H9 (cell line): ENCODE measurements around the gene RAB3C. TPM values are rescaled to one million over a fixed set of nuclear protein-coding genes. Genes with fewer than 3 reads are reported as not detected.

Experiments used
- DNase-seq: peaks from one replicate; pipeline ENCODE4 v3.0.0-alpha.2; 2017
- H2AFZ ChIP-seq: one replicate; pipeline ENCODE4 v1.6.1; 2013; ENCODE audit warnings: mild to moderate bottlenecking, low read length, control low read depth, moderate library complexity
- H2AK5ac ChIP-seq: 2 replicates; pipeline ENCODE4 v1.6.1; 2013; ENCODE audit warnings: low read length, control low read depth, mixed read lengths; ENCODE audit not compliant: insufficient read length
- H2BK120ac ChIP-seq: one replicate; pipeline ENCODE4 v1.6.1; 2013; ENCODE audit warnings: low read depth, mild to moderate bottlenecking, low read length, control low read depth, inconsistent platforms; ENCODE audit not compliant: poor library complexity, severe bottlenecking
- H2BK12ac ChIP-seq: 2 replicates; pipeline ENCODE4 v1.6.1; 2013; ENCODE audit warnings: low read length, control low read depth, mixed read lengths, low read depth; ENCODE audit not compliant: insufficient read length
- H2BK15ac ChIP-seq: 2 replicates; pipeline ENCODE4 v1.6.1; 2013; ENCODE audit warnings: low read depth, low read length, control low read depth
- H2BK20ac ChIP-seq: one replicate; pipeline ENCODE4 v1.6.1; 2013; ENCODE audit warnings: low read depth, mild to moderate bottlenecking, low read length, control low read depth, inconsistent platforms; ENCODE audit not compliant: poor library complexity, severe bottlenecking
- H2BK5ac ChIP-seq: 2 replicates; pipeline ENCODE4 v1.6.1; 2013; ENCODE audit warnings: low read length, control low read depth, mixed read lengths; ENCODE audit not compliant: insufficient read length
- H3K14ac ChIP-seq: 2 replicates; pipeline ENCODE4 v1.6.1; 2013; ENCODE audit warnings: low read length, control low read depth; ENCODE audit not compliant: insufficient read depth
- H3K18ac ChIP-seq: 2 replicates; pipeline ENCODE4 v1.6.1; 2013; ENCODE audit warnings: low read depth, mild to moderate bottlenecking, mixed read lengths, low read length, control low read depth; ENCODE audit not compliant: insufficient read length
- H3K23ac ChIP-seq: 2 replicates; pipeline ENCODE4 v1.6.1; 2013; ENCODE audit warnings: low read length, control low read depth, mixed read lengths, low read depth; ENCODE audit not compliant: insufficient read length
- H3K23me2 ChIP-seq: 2 replicates; pipeline ENCODE4 v1.6.1; 2013; ENCODE audit warnings: low read depth, mild to moderate bottlenecking, mixed read lengths, low read length, control low read depth; ENCODE audit not compliant: insufficient read length, poor library complexity, severe bottlenecking
- H3K27ac ChIP-seq: 2 replicates; pipeline ENCODE4 v1.5.1; 2013; ENCODE audit warnings: low read length, control low read depth, mixed read lengths, low read depth; ENCODE audit not compliant: insufficient read length
- H3K27me3 ChIP-seq: 2 replicates; pipeline ENCODE4 v1.6.1; 2013; ENCODE audit warnings: low read length, control low read depth, inconsistent platforms; ENCODE audit not compliant: insufficient read depth
- H3K4ac ChIP-seq: 2 replicates; pipeline ENCODE4 v1.6.1; 2013; ENCODE audit warnings: low read depth, mild to moderate bottlenecking, control low read depth, inconsistent platforms, low read length, moderate library complexity
- H3K4me1 ChIP-seq: 2 replicates; pipeline ENCODE4 v1.6.1; 2013; ENCODE audit warnings: low read length, control low read depth, inconsistent platforms; ENCODE audit not compliant: insufficient read depth
- H3K4me2 ChIP-seq: 2 replicates; pipeline ENCODE4 v1.6.1; 2013; ENCODE audit warnings: low read length, control low read depth, mixed read lengths; ENCODE audit not compliant: insufficient read length, insufficient read depth
- H3K56ac ChIP-seq: 2 replicates; pipeline ENCODE4 v1.6.1; 2013; ENCODE audit warnings: low read depth, mild to moderate bottlenecking, mixed read lengths, low read length, control low read depth; ENCODE audit not compliant: insufficient read length
- H3K79me1 ChIP-seq: 2 replicates; pipeline ENCODE4 v1.6.1; 2013; ENCODE audit warnings: low read depth, mild to moderate bottlenecking, moderate library complexity, low read length, control low read depth, inconsistent platforms; ENCODE audit not compliant: insufficient read depth, poor library complexity, severe bottlenecking
- H3K79me2 ChIP-seq: 2 replicates; pipeline ENCODE4 v1.6.1; 2013; ENCODE audit warnings: low read length, control low read depth, inconsistent platforms; ENCODE audit not compliant: insufficient read depth
- H3K9ac ChIP-seq: 2 replicates; pipeline ENCODE4 v1.6.1; 2013; ENCODE audit warnings: low read length, control low read depth, mixed read lengths; ENCODE audit not compliant: insufficient read length; ENCODE audit errors: extremely low read depth
- H3K9me3 ChIP-seq: one replicate; pipeline ENCODE4 v1.6.1; 2013; ENCODE audit warnings: low read depth, low read length, inconsistent platforms; ENCODE audit not compliant: control insufficient read depth
- H3T11ph ChIP-seq: one replicate; pipeline ENCODE4 v1.6.1; 2013; ENCODE audit warnings: mild to moderate bottlenecking, low read length, control low read depth, inconsistent platforms
- H4K20me1 ChIP-seq: one replicate; pipeline ENCODE4 v1.6.1; 2013; ENCODE audit not compliant: control insufficient read depth, insufficient read length, insufficient read depth
- H4K5ac ChIP-seq: 2 replicates; pipeline ENCODE4 v1.6.1; 2013; ENCODE audit warnings: low read depth, mild to moderate bottlenecking, mixed read lengths, low read length, control low read depth; ENCODE audit not compliant: insufficient read length
- H4K8ac ChIP-seq: replicated peaks from 2 replicates; pipeline ENCODE4 v1.6.1; 2013; ENCODE audit warnings: low read length, control low read depth, mixed read lengths, low read depth; ENCODE audit not compliant: insufficient read length
- H4K91ac ChIP-seq: 2 replicates; pipeline ENCODE4 v1.6.1; 2013; ENCODE audit warnings: low read depth, mild to moderate bottlenecking, moderate library complexity, mixed read lengths, low read length, control low read depth; ENCODE audit not compliant: insufficient read length
- H3K27ac Mint-ChIP-seq, 3 experiments: 2 replicates in 2 of 3; 3 replicates in 1 of 3; pipeline ENCODE4 v1.8.0; 2020 to 2021; ENCODE audit warnings: mixed read lengths in 3 of 3, mild to moderate bottlenecking in 1 of 3, moderate library complexity in 1 of 3
- H3K27me3 Mint-ChIP-seq: 2 replicates; pipeline ENCODE4 v1.8.0; 2021; ENCODE audit warnings: low read depth, mild to moderate bottlenecking, moderate library complexity, mixed read lengths
- H3K36me3 Mint-ChIP-seq, 3 experiments: 2 replicates in 2 of 3; 3 replicates in 1 of 3; pipeline ENCODE4 v1.8.0; 2020 to 2021; ENCODE audit warnings: low read depth in 3 of 3, mixed read lengths in 3 of 3; ENCODE audit not compliant: insufficient read depth in 1 of 3
- H3K4me1 Mint-ChIP-seq, 2 experiments: 2 replicates each; pipeline ENCODE4 v1.8.0; 2020; ENCODE audit warnings: mixed read lengths in 2 of 2
- H3K4me3 Mint-ChIP-seq, 2 experiments: 2 replicates in 1 of 2; 3 replicates in 1 of 2; pipeline ENCODE4 v1.8.0; 2020 to 2021; ENCODE audit warnings: mild to moderate bottlenecking in 2 of 2, mixed read lengths in 2 of 2, moderate library complexity in 1 of 2
- H3K9me3 Mint-ChIP-seq, 2 experiments: 2 replicates in 1 of 2; 3 replicates in 1 of 2; pipeline ENCODE4 v1.8.0; 2020; ENCODE audit warnings: mild to moderate bottlenecking in 2 of 2, mixed read lengths in 2 of 2, moderate library complexity in 1 of 2
- CTCF ChIP-seq: fragments of 200-600 bp; sonication (generic); conservative IDR thresholded peaks from 3 replicates; pipeline ENCODE4 v1.8.0; 2021; ENCODE audit warnings: antibody characterized with exemption, mild to moderate bottlenecking
- WGBS: extraction: QIAGEN DNeasy Blood & Tissue Kit; methylation state at CpG from one replicate; pipeline ENCODE4 v1.1.7; 2013; ENCODE audit warnings: missing lambda C conversion rate, low lambda C conversion rate, mixed read lengths; ENCODE audit not compliant: insufficient read length; ENCODE audit errors: extremely low coverage; 5-methylcytosine and 5-hydroxymethylcytosine counted together
- total RNA-seq: library from RNA; stranded (reverse); gene quantifications from 2 replicates; pipeline ENCODE4 v1.2.1, GENCODE V29; 2021

Gene RAB3C
- total RNA-seq, 1 experiment from 2014 or later: 16.3 TPM

GRCh38 chr5:58548068-58548467 lies 34.8 kb upstream of the RAB3C start:
- H3K4me1 ChIP-seq: no peaks in the 10 kb centered on the region; the same call in 1 of the 2 replicates
- Mint-ChIP-seq H3K4me3 (no peak overlapping the region), H3K36me3 (no peaks in the 10 kb centered on the region), H3K4me1 (no peaks in the 10 kb centered on the region), H3K27me3 (no peaks in the 10 kb centered on the region), H3K27ac (no peak overlapping the region), H3K9me3 (peaks cover 0 to 3% of the 10 kb centered on the region in 2 experiments; a peak in 2 of 5 replicates)
- H3K23me2 ChIP-seq: no peaks in the 10 kb centered on the region
- H4K5ac ChIP-seq: no peak overlapping the region
- no peak overlapping the region for H2BK120ac ChIP-seq
- H3K4ac ChIP-seq: no peak overlapping the region
- no peak overlapping the region for H2AK5ac ChIP-seq
- H3K14ac ChIP-seq: no peak overlapping the region
- H2BK12ac ChIP-seq: no peak overlapping the region
- no peaks in the 10 kb centered on the region for H3K79me2 ChIP-seq
- no peaks in the 10 kb centered on the region for H4K20me1 ChIP-seq
- no peaks in the 10 kb centered on the region for H3K27me3 ChIP-seq
- H2BK5ac ChIP-seq: no peak overlapping the region
- H3K23ac ChIP-seq: no peak overlapping the region
- no CpG with 5 or more reads among the region's 2 CpGs for WGBS
- no peak overlapping the region for H3K9ac ChIP-seq
- no peak overlapping the region for H2BK15ac ChIP-seq
- no peak overlapping the region for H2BK20ac ChIP-seq
- H3K4me2 ChIP-seq: no peak overlapping the region
- H3K56ac ChIP-seq: no peak overlapping the region
- no peaks in the 10 kb centered on the region for H3K9me3 ChIP-seq
- DNase-seq: no peak
- no peak overlapping the region for H4K8ac ChIP-seq
- no peaks in the 10 kb centered on the region for H3K79me1 ChIP-seq
- no peak overlapping the region for H3T11ph ChIP-seq
- H2AFZ ChIP-seq: no peak overlapping the region
- no peak overlapping the region for H3K18ac ChIP-seq
- TF ChIP-seq CTCF: no peak
- no peak overlapping the region for H4K91ac ChIP-seq
- no peak overlapping the region for H3K27ac ChIP-seq
